Measurements from ENCODE around the gene KIRREL1. TPM values are rescaled to one million over a fixed set of nuclear protein-coding genes. Genes with fewer than 3 reads are reported as not detected.
A peak's percentile ranks its signal among the peaks of the same experiment; 100 is the strongest.

KIRREL1 gene
- total RNA-seq, 6 experiments from 2014 or later = 99.5 to 121 (median 107) TPM

GRCh38 chr1:158062174-158062573 lies 68.7 kb downstream of the KIRREL1 start:
- Mint-ChIP-seq H3K27ac (no peak overlapping the region), H3K9me3 (no peaks in the 10 kb centered on the region), H3K27me3 (ENCODE audit: insufficient read depth) (peaks cover 3% of the 10 kb centered on the region; the same call in 1 of the 2 replicates), H3K4me1 (ENCODE audit: low read depth) (peaks cover 30% of the 10 kb centered on the region), H3K4me3 (no peak overlapping the region), H3K36me3 (ENCODE audit: low read depth) (peaks cover 15% of the 10 kb centered on the region)
- DNase-seq = no peak
- TF ChIP-seq, protein P1, sequence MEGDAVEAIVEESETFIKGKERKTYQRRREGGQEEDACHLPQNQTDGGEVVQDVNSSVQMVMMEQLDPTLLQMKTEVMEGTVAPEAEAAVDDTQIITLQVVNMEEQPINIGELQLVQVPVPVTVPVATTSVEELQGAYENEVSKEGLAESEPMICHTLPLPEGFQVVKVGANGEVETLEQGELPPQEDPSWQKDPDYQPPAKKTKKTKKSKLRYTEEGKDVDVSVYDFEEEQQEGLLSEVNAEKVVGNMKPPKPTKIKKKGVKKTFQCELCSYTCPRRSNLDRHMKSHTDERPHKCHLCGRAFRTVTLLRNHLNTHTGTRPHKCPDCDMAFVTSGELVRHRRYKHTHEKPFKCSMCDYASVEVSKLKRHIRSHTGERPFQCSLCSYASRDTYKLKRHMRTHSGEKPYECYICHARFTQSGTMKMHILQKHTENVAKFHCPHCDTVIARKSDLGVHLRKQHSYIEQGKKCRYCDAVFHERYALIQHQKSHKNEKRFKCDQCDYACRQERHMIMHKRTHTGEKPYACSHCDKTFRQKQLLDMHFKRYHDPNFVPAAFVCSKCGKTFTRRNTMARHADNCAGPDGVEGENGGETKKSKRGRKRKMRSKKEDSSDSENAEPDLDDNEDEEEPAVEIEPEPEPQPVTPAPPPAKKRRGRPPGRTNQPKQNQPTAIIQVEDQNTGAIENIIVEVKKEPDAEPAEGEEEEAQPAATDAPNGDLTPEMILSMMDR (IDR thresholded peaks at IDR 0.05) = no peak

GRCh38 chr1:158067662-158068061 lies 74.2 kb downstream of the KIRREL1 start:
- TF ChIP-seq, protein P1 (IDR thresholded peaks at IDR 0.05) = no peak
- DNase-seq = peak; percentile 75
- H3K36me3 Mint-ChIP-seq (ENCODE audit: low read depth) = peaks cover 5% of the 10 kb centered on the region; the same call in 1 of the 2 replicates
- no peaks in the 10 kb centered on the region for H3K9me3 Mint-ChIP-seq
- H3K4me3 Mint-ChIP-seq = peak overlapping the region; percentile 19; the same call in 1 of the 2 replicates
- peak overlapping the region; percentile 84 for H3K27ac Mint-ChIP-seq
- peaks cover 5% of the 10 kb centered on the region for H3K27me3 Mint-ChIP-seq (ENCODE audit: insufficient read depth)
- H3K4me1 Mint-ChIP-seq (ENCODE audit: low read depth) = peaks cover 71% of the 10 kb centered on the region

GRCh38 chr1:158068918-158069317 lies 75.5 kb downstream of the KIRREL1 start:
- peaks cover 73% of the 10 kb centered on the region for H3K4me1 Mint-ChIP-seq (ENCODE audit: low read depth)

GRCh38 chr1:158071138-158071537 lies 77.7 kb downstream of the KIRREL1 start:
- H3K36me3 Mint-ChIP-seq (ENCODE audit: low read depth) = no peaks in the 10 kb centered on the region
- TF ChIP-seq, protein P1 (IDR thresholded peaks at IDR 0.05) = no peak
- peaks cover 4% of the 10 kb centered on the region for H3K27me3 Mint-ChIP-seq (ENCODE audit: insufficient read depth)
- DNase-seq = no peak
- H3K4me1 Mint-ChIP-seq (ENCODE audit: low read depth) = peaks cover 61% of the 10 kb centered on the region
- H3K4me3 Mint-ChIP-seq = no peak overlapping the region
- H3K9me3 Mint-ChIP-seq = no peaks in the 10 kb centered on the region
- H3K27ac Mint-ChIP-seq = peak overlapping the region; percentile 45

More at GRCh38 chr1:158068918-158069317, 75.5 kb downstream of the KIRREL1 start:
- Mint-ChIP-seq H3K9me3 (no peaks in the 10 kb centered on the region), H3K27ac (peak overlapping the region; percentile 32; the same call in 1 of the 2 replicates), H3K27me3 (ENCODE audit: insufficient read depth) (peaks cover 5% of the 10 kb centered on the region), H3K4me3 (no peak overlapping the region), H3K36me3 (ENCODE audit: low read depth) (no peaks in the 10 kb centered on the region)
- DNase-seq = no peak
- TF ChIP-seq, protein P1 (IDR thresholded peaks at IDR 0.05) = no peak

DNA sequence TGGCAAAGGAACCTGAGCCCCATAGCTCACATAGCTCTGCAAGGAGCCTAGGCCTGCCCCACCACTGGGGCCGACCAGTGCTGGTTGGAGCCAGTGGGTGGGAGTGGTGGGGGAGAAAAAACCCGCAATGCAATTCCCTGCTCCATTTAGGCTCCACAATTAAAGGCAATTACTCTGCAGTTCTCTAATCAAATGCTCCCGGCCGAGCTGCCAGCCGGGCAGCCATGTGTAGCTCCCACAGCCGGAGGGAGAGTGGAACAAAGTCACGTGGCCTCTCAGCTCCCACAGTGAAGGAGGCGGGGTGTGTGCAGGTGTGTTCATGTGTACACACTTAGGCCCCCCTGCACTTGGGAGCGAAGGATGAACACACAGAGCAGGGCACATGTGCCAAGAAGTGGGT lies 81.6 kb downstream of the KIRREL1 start:
- H3K4me1 Mint-ChIP-seq (ENCODE audit: low read depth) = peaks cover 23% of the 10 kb centered on the region

More for the DNA sequence above, 81.6 kb downstream of the KIRREL1 start:
- DNase-seq = no peak
- no peak overlapping the region for H3K4me3 Mint-ChIP-seq
- no peak overlapping the region for H3K27ac Mint-ChIP-seq
- no peaks in the 10 kb centered on the region for H3K9me3 Mint-ChIP-seq
- peaks cover 11% of the 10 kb centered on the region for H3K36me3 Mint-ChIP-seq (ENCODE audit: low read depth)
- TF ChIP-seq, protein P1 (IDR thresholded peaks at IDR 0.05) = no peak
- H3K27me3 Mint-ChIP-seq (ENCODE audit: insufficient read depth) = peaks cover 10% of the 10 kb centered on the region

Measured in HFFc6 (cell line).